ENCODE data around the gene CPEB3. TPM values are rescaled to one million over a fixed set of nuclear protein-coding genes. Genes with fewer than 3 reads are reported as not detected.
A peak's percentile ranks its signal among the peaks of the same experiment; 100 is the strongest.

Gene CPEB3
- total RNA-seq, 1 donor from 2014 or later = 1.1 TPM

GRCh38 chr10:92103376-92104090, 187.3 kb downstream of the CPEB3 start:
- H3K27me3 Mint-ChIP-seq (ENCODE audit: low read depth) = no peaks in the 10 kb centered on the region
- DNase-seq (ENCODE audit: low spot score) = no peak
- H3K4me3 Mint-ChIP-seq (ENCODE audit: unreplicated experiment) = no peak overlapping the region
- H3K9me3 Mint-ChIP-seq (ENCODE audit: low read depth) = no peaks in the 10 kb centered on the region
- no peak for TF ChIP-seq CTCF (IDR thresholded peaks at IDR 0.05)
- H3K4me1 Mint-ChIP-seq (ENCODE audit: low read depth) = peaks cover 30% of the 10 kb centered on the region
- peak overlapping the region; percentile 58 for H3K27ac Mint-ChIP-seq (ENCODE audit: unreplicated experiment)
- no peaks in the 10 kb centered on the region for H3K36me3 Mint-ChIP-seq (ENCODE audit: low read depth)

- Mint-ChIP-seq H3K9me3 (ENCODE audit: low read depth) (no peaks in the 10 kb centered on the region), H3K4me1 (ENCODE audit: low read depth) (peaks cover 30% of the 10 kb centered on the region), H3K27ac (ENCODE audit: unreplicated experiment) (no peak overlapping the region), H3K4me3 (ENCODE audit: unreplicated experiment) (no peak overlapping the region), H3K27me3 (ENCODE audit: low read depth) (no peaks in the 10 kb centered on the region), H3K36me3 (ENCODE audit: low read depth) (no peaks in the 10 kb centered on the region)
- no peak for DNase-seq (ENCODE audit: low spot score)
- no peak for TF ChIP-seq CTCF (IDR thresholded peaks at IDR 0.05)
Measured at GRCh38 chr10:92102601-92103213, 188.2 kb downstream of the CPEB3 start.

- Mint-ChIP-seq H3K4me3 (ENCODE audit: unreplicated experiment) (no peak overlapping the region), H3K36me3 (ENCODE audit: low read depth) (no peaks in the 10 kb centered on the region), H3K4me1 (ENCODE audit: low read depth) (peaks cover 4% of the 10 kb centered on the region), H3K27ac (ENCODE audit: unreplicated experiment) (no peak overlapping the region), H3K9me3 (ENCODE audit: low read depth) (no peaks in the 10 kb centered on the region), H3K27me3 (ENCODE audit: low read depth) (no peaks in the 10 kb centered on the region)
- TF ChIP-seq CTCF (IDR thresholded peaks at IDR 0.05) = no peak
- no peak for DNase-seq (ENCODE audit: low spot score)
Measured at GRCh38 chr10:92094960-92095359, 195.9 kb downstream of the CPEB3 start.

- Mint-ChIP-seq H3K36me3 (ENCODE audit: low read depth) (no peaks in the 10 kb centered on the region), H3K27ac (ENCODE audit: unreplicated experiment) (no peak overlapping the region), H3K4me1 (ENCODE audit: low read depth) (peaks cover 12% of the 10 kb centered on the region), H3K4me3 (ENCODE audit: unreplicated experiment) (no peak overlapping the region), H3K9me3 (ENCODE audit: low read depth) (no peaks in the 10 kb centered on the region), H3K27me3 (ENCODE audit: low read depth) (no peaks in the 10 kb centered on the region)
- no peak for TF ChIP-seq CTCF (IDR thresholded peaks at IDR 0.05)
- DNase-seq (ENCODE audit: low spot score) = no peak
Measured at GRCh38 chr10:92091965-92092364, 198.9 kb downstream of the CPEB3 start.

- no peak overlapping the region for H3K27ac Mint-ChIP-seq (ENCODE audit: unreplicated experiment)
- DNase-seq (ENCODE audit: low spot score) = no peak
- no peaks in the 10 kb centered on the region for H3K36me3 Mint-ChIP-seq (ENCODE audit: low read depth)
- no peaks in the 10 kb centered on the region for H3K27me3 Mint-ChIP-seq (ENCODE audit: low read depth)
- H3K4me3 Mint-ChIP-seq (ENCODE audit: unreplicated experiment) = no peak overlapping the region
- H3K4me1 Mint-ChIP-seq (ENCODE audit: low read depth) = peaks cover 12% of the 10 kb centered on the region
- no peaks in the 10 kb centered on the region for H3K9me3 Mint-ChIP-seq (ENCODE audit: low read depth)
- peak; percentile 98 for TF ChIP-seq CTCF (IDR thresholded peaks at IDR 0.05)
Measured at GRCh38 chr10:92087750-92088395, 203.0 kb downstream of the CPEB3 start.

All from chondrocyte (in vitro differentiated cells).